ENCODE results near the gene ELFN2.

GRCh38 chr22:37379085-37379484 is 48.2 kb downstream of the ELFN2 start:
- TF ChIP-seq POLR2A (IDR thresholded peaks at IDR 0.05) = no peak
- TF ChIP-seq, protein P1, sequence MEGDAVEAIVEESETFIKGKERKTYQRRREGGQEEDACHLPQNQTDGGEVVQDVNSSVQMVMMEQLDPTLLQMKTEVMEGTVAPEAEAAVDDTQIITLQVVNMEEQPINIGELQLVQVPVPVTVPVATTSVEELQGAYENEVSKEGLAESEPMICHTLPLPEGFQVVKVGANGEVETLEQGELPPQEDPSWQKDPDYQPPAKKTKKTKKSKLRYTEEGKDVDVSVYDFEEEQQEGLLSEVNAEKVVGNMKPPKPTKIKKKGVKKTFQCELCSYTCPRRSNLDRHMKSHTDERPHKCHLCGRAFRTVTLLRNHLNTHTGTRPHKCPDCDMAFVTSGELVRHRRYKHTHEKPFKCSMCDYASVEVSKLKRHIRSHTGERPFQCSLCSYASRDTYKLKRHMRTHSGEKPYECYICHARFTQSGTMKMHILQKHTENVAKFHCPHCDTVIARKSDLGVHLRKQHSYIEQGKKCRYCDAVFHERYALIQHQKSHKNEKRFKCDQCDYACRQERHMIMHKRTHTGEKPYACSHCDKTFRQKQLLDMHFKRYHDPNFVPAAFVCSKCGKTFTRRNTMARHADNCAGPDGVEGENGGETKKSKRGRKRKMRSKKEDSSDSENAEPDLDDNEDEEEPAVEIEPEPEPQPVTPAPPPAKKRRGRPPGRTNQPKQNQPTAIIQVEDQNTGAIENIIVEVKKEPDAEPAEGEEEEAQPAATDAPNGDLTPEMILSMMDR (IDR thresholded peaks at IDR 0.05) = no peak
